Measurements from ENCODE around the gene PLD2. TPM values are rescaled to one million over a fixed set of nuclear protein-coding genes. Genes with fewer than 3 reads are reported as not detected.

The PLD2 gene
- total RNA-seq, 2 donors from 2014 or later = 25.7 to 29.5 TPM

DNA sequence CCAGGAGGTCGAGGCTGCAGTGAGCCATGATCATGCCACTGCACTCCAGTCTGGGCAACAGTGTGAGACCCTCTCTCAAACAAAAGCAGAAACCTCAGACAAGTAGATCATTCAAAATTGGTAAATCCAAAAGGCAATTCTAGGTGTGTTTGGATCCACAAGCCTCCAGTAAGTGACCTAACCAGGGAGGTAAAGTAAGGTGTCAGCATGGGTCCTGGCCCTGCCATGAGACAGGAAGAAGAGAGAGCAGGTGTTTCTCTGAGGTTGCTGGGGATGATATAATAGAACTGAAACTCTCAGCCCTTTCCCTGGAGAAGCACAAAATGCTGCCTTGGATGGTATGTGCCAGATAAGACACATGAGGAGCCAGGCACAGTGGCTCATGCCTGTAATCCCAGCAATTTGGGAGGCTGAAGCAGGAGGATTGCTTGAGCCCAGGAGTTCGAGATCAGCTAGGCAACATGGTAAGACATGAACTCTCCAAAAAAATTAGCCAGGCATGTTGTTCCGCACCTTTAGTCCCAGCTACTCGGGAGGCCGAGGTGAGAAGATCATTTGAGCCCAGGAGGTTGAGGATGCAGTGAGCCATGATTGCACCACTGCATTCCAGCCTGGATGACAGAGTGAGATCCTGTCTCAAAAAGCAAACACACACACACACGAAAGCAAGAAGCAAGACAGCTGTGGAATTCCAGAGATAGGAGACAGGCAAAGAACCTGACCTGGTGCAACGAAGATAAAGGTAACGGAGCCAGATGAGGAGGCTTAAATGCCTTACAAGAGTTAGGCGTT is 28.8 kb upstream of the PLD2 start:
- no peaks in the 10 kb centered on the region for H3K4me1 ChIP-seq (replicated peaks)
- no peak for DNase-seq (ENCODE audit: low spot score)
- no peak overlapping the region for H3K4me3 ChIP-seq
- H3K27ac ChIP-seq = no peak overlapping the region
- intact Hi-C loops (cut with DNase I) = no loop called here
- H3K36me3 ChIP-seq = no peaks in the 10 kb centered on the region
- TF ChIP-seq POLR2A (IDR thresholded peaks at IDR 0.05) = no peak
- TF ChIP-seq, protein P1, sequence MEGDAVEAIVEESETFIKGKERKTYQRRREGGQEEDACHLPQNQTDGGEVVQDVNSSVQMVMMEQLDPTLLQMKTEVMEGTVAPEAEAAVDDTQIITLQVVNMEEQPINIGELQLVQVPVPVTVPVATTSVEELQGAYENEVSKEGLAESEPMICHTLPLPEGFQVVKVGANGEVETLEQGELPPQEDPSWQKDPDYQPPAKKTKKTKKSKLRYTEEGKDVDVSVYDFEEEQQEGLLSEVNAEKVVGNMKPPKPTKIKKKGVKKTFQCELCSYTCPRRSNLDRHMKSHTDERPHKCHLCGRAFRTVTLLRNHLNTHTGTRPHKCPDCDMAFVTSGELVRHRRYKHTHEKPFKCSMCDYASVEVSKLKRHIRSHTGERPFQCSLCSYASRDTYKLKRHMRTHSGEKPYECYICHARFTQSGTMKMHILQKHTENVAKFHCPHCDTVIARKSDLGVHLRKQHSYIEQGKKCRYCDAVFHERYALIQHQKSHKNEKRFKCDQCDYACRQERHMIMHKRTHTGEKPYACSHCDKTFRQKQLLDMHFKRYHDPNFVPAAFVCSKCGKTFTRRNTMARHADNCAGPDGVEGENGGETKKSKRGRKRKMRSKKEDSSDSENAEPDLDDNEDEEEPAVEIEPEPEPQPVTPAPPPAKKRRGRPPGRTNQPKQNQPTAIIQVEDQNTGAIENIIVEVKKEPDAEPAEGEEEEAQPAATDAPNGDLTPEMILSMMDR (IDR thresholded peaks at IDR 0.05) = no peak
- TF ChIP-seq POLR2AphosphoS5 (IDR thresholded peaks at IDR 0.05) = no peak
- no peaks in the 10 kb centered on the region for H3K9me3 ChIP-seq
- WGBS = 69% methylated on average over 9 of the region's 9 CpGs
- peaks cover 1% of the 10 kb centered on the region for H3K27me3 ChIP-seq (replicated peaks; ENCODE audit: insufficient read depth)

GRCh38 chr17:4780325-4780955 is 26.5 kb upstream of the PLD2 start:
- Histone ChIP-seq H3K9me3 (no peaks in the 10 kb centered on the region), H3K27me3 (replicated peaks; ENCODE audit: insufficient read depth) (peaks cover 1% of the 10 kb centered on the region), H3K4me3 (no peak overlapping the region), H3K36me3 (no peaks in the 10 kb centered on the region), H3K4me1 (replicated peaks) (no peaks in the 10 kb centered on the region), H3K27ac (no peak overlapping the region)
- no peak for DNase-seq (ENCODE audit: low spot score)
- intact Hi-C loops (cut with DNase I) = no loop called here
- TF ChIP-seq POLR2AphosphoS5 (IDR thresholded peaks at IDR 0.05) (no peak), POLR2A (IDR thresholded peaks at IDR 0.05) (no peak)
- TF ChIP-seq, protein P1 (IDR thresholded peaks at IDR 0.05) = no peak
- WGBS = 87% methylated on average over 11 of the region's 11 CpGs

DNA sequence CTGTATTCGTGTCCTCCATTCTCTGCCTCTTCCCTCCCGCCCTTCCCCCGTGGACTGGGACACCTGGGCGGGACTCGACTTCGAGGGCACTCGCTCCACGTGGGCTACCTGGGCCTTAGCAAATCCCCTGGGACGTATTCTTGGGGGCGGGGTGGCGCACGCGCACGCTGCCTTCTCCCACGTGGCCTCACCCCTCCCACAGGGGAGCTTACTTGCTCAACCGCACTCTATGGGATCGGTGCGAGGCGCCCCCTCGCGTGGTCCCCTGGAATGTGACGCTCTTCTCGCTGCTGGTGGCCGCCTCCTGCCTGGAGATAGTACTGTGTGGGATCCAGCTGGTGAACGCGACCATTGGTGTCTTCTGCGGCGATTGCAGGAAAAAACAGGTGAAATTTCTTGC is 24.3 kb upstream of the PLD2 start:
- Histone ChIP-seq H3K27me3 (replicated peaks; ENCODE audit: insufficient read depth) (peaks cover 1% of the 10 kb centered on the region), H3K4me3 (no peak overlapping the region)
- intact Hi-C loops (cut with DNase I) = no loop called here

DNA sequence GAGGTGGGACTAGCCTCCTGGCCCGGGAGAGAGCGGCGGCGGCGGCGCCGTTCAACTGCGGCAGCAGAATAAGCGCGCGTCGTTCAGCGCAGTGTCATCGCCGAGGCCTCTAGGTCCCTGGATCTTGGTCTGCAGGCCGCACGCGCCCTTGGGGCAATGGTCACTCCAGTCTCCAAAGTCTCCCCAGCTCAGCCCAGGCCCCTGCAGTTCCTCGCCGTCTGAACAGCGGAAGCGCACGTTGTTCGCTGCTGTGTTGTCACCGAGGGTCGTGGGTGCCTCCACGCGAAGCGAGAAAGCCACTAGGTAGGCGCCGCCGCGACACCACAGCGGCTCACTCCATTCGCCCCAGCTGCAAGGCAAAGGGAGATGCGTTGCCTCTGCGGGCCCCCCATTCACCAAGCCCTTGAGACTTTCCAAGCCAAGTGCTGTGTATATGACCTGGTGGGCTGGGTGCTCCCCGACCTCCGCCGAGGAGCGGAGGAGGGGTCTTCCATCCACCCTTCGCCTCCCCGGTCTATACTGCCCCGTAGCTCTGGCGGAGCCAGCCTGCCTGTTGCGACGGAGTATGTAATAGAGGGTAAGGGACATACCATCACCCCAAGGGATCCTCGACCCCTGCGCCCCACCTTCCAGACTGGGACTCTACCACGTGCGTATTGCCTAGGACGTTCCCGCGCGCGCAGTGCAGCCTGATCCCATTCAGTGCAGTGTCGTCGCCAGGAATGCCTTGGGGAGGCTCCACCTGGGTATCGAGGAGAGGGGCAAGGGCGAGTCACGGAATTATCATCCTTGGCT is 21.4 kb upstream of the PLD2 start:
- Histone ChIP-seq H3K9me3 (no peaks in the 10 kb centered on the region), H3K4me3 (peak overlapping the region; percentile 1 to 3), H3K27ac (no peak overlapping the region), H3K27me3 (replicated peaks; ENCODE audit: insufficient read depth) (peaks cover 1% of the 10 kb centered on the region), H3K4me1 (replicated peaks) (peaks cover 4% of the 10 kb centered on the region), H3K36me3 (no peaks in the 10 kb centered on the region)
- DNase-seq (ENCODE audit: low spot score) = no peak
- 13% methylated on average over 59 of the region's 61 CpGs for WGBS
- TF ChIP-seq, protein P1 (IDR thresholded peaks at IDR 0.05) = no peak
- TF ChIP-seq POLR2AphosphoS5 (IDR thresholded peaks at IDR 0.05) = no peak
- no peak for TF ChIP-seq POLR2A (IDR thresholded peaks at IDR 0.05)
- intact Hi-C loops (cut with DNase I) = loop anchor here (5.0 kb wide), 2 partner anchors 53 to 102 kb away; partner anchors contain the start of gene MED11

More for the DNA sequence above, 24.3 kb upstream of the PLD2 start:
- Histone ChIP-seq H3K27ac (no peak overlapping the region), H3K4me1 (replicated peaks) (peaks cover 4% of the 10 kb centered on the region), H3K36me3 (no peaks in the 10 kb centered on the region), H3K9me3 (no peaks in the 10 kb centered on the region)
- no peak for DNase-seq (ENCODE audit: low spot score)
- TF ChIP-seq POLR2AphosphoS5 (IDR thresholded peaks at IDR 0.05) (no peak), POLR2A (IDR thresholded peaks at IDR 0.05) (no peak)
- TF ChIP-seq, protein P1 (IDR thresholded peaks at IDR 0.05) = no peak
- 37% methylated on average over 28 of the region's 28 CpGs for WGBS

Measured in prostate gland (tissue), 2 donors.